Left ventricle myocardium inferior (tissue), 1 donor: ENCODE measurements around the gene WFIKKN1. TPM values are rescaled to one million over a fixed set of nuclear protein-coding genes. Genes with fewer than 3 reads are reported as not detected.

Experiments used
- DNase-seq: peaks from one replicate; pipeline ENCODE4 v3.0.0-alpha.2; 2020
- H3K27ac ChIP-seq: fragments of 200-600 bp; replicated peaks from 2 replicates; pipeline ENCODE4 v1.8.0; 2021
- H3K27me3 ChIP-seq: fragments of 200-600 bp; 2 replicates; pipeline ENCODE4 v1.8.0; 2021; ENCODE audit warnings: low read depth
- H3K36me3 ChIP-seq: fragments of 200-600 bp; 2 replicates; pipeline ENCODE4 v1.8.0; 2021
- H3K4me1 ChIP-seq: fragments of 200-600 bp; 2 replicates; pipeline ENCODE4 v1.8.0; 2021
- H3K4me3 ChIP-seq: fragments of 200-600 bp; 2 replicates; pipeline ENCODE4 v1.8.0; 2021; ENCODE audit warnings: mild to moderate bottlenecking, moderate library complexity
- H3K9me3 ChIP-seq: fragments of 200-600 bp; replicated peaks from 2 replicates; pipeline ENCODE4 v1.8.0; 2021
- CTCF ChIP-seq: fragments of 200-600 bp; IDR thresholded peaks from 2 replicates; pipeline ENCODE4 v1.8.0; 2021; ENCODE audit warnings: antibody characterized with exemption, mild to moderate bottlenecking, borderline replicate concordance
- intact Hi-C: fragments of 100-400 bp; cut with micrococcal nuclease; formaldehyde crosslinking; loops from one replicate; pipeline ENCODE4 v1.11.0; 2022
- total RNA-seq: library from RNA; stranded (reverse); fragmentation: NEBNext Ultra II Directional; extraction: Animal tissue kit (Norgen Biotek cat#: 25700); gene quantifications from one replicate; pipeline ENCODE4 v1.2.1, GENCODE V29; 2021
- donor health status: DM: no; HTN: yes; CAD: no; lungs with severe emphysema.

Gene WFIKKN1
- total RNA-seq, 1 donor from 2014 or later: 0.14 TPM

GRCh38 chr16:672371-672770, 41.6 kb downstream of the WFIKKN1 start:
- TF ChIP-seq CTCF: no peak
- Histone ChIP-seq H3K36me3 (peaks cover 55% of the 10 kb centered on the region), H3K27ac (no peak overlapping the region), H3K27me3 (peaks cover 11% of the 10 kb centered on the region), H3K4me3 (no peak overlapping the region), H3K9me3 (no peaks in the 10 kb centered on the region), H3K4me1 (peaks cover 45% of the 10 kb centered on the region)
- intact Hi-C loops: no loop called here
- no peak for DNase-seq

- intact Hi-C loops: no loop called here
- peaks cover 15% of the 10 kb centered on the region for H3K27me3 ChIP-seq
- peaks cover 55% of the 10 kb centered on the region for H3K36me3 ChIP-seq
- H3K9me3 ChIP-seq: no peaks in the 10 kb centered on the region
- no peak for DNase-seq
- H3K4me1 ChIP-seq: peaks cover 40% of the 10 kb centered on the region
- no peak overlapping the region for H3K4me3 ChIP-seq
- TF ChIP-seq CTCF: no peak
- no peak overlapping the region for H3K27ac ChIP-seq
Observed at GRCh38 chr16:672851-673250, 42.1 kb downstream of the WFIKKN1 start.

- Histone ChIP-seq H3K27me3 (peaks cover 19% of the 10 kb centered on the region), H3K4me1 (peaks cover 35% of the 10 kb centered on the region), H3K27ac (no peak overlapping the region), H3K36me3 (peaks cover 55% of the 10 kb centered on the region), H3K4me3 (no peak overlapping the region), H3K9me3 (no peaks in the 10 kb centered on the region)
- intact Hi-C loops: no loop called here
- TF ChIP-seq CTCF: no peak
- DNase-seq: no peak
Observed at GRCh38 chr16:673399-673991, 42.7 kb downstream of the WFIKKN1 start.

- intact Hi-C loops: no loop called here
- H3K4me1 ChIP-seq: peaks cover 35% of the 10 kb centered on the region
- peak overlapping the region; percentile 64 for H3K27ac ChIP-seq
- peak overlapping the region; percentile 61 for H3K4me3 ChIP-seq
- H3K36me3 ChIP-seq: peaks cover 50% of the 10 kb centered on the region
- TF ChIP-seq CTCF: no peak
- no peaks in the 10 kb centered on the region for H3K9me3 ChIP-seq
- H3K27me3 ChIP-seq: peaks cover 19% of the 10 kb centered on the region
- no peak for DNase-seq
Observed at GRCh38 chr16:674214-674881, 43.6 kb downstream of the WFIKKN1 start.

- intact Hi-C loops: no loop called here
- H3K36me3 ChIP-seq: peaks cover 41% of the 10 kb centered on the region
- DNase-seq: no peak
Observed at GRCh38 chr16:674968-675883, 44.4 kb downstream of the WFIKKN1 start, which contains the start of gene RHBDL1. TSS of gene RHBDL1 (plus strand) at chr16:675671. CDS start at chr16:675791, 120 bp downstream.

More at GRCh38 chr16:674968-675883, 44.4 kb downstream of the WFIKKN1 start, which contains the start of gene RHBDL1:
- H3K4me3 ChIP-seq: peak within 1 kb of the TSS; percentile 61
- H3K9me3 ChIP-seq: no peaks in the 10 kb centered on the region
- H3K27ac ChIP-seq: peak within 1 kb of the TSS; percentile 64
- peaks cover 19% of the 10 kb centered on the region for H3K27me3 ChIP-seq
- peaks cover 39% of the 10 kb centered on the region for H3K4me1 ChIP-seq
- TF ChIP-seq CTCF: no peak
